ENCODE measurements around the gene KCTD21. TPM values are rescaled to one million over a fixed set of nuclear protein-coding genes. Genes with fewer than 3 reads are reported as not detected.
"Not testable (repeated sequence)": the region's sequence is repeated elsewhere in the genome, so short reads cannot be mapped to it uniquely, and the experiment has no call there.

KCTD21 gene
- total RNA-seq, 1 experiment from 2014 or later = 9.4 TPM

DNA sequence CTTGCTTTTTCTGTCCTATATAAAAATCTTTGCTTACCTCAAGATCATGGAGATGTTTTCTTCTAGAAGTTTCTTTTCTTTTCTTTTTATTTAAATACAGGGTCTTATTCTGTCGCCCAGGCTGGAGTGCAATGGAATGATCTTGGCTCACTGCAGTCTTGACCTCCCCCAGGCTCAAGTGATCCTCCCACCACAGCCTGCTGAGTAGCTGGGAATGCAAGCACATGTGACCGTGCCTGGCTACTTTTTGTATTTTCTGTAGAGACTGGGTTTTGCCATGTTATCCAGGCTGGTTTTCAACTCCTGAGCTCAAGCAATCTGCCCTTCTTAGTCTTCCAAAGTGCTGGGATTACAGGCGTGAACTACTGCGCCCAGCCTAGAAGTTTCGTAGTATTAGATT lies 45.6 kb upstream of the KCTD21 start:
- CTCF ChIA-PET = no interaction called here

GRCh38 chr11:78233046-78233445 lies 44.6 kb upstream of the KCTD21 start:
- H3K79me2 ChIP-seq (ENCODE audit: low read length); H3K36me3 ChIP-seq (ENCODE audit: low read depth, low read length); H2AFZ ChIP-seq (ENCODE audit: low read length); BruUV-seq (replicated peaks); POLR2A ChIA-PET (ENCODE audit: unreplicated experiment); H3K9me3 ChIP-seq (ENCODE audit: low read length); H3K27me3 ChIP-seq (ENCODE audit: low read length); H3K4me2 ChIP-seq (ENCODE audit: low read length); H3K4me3 ChIP-seq (ENCODE audit: low read length); CTCF ChIA-PET; H3K27ac ChIP-seq (ENCODE audit: low read length); H3K9ac ChIP-seq (ENCODE audit: low read length); DNase-seq; H3K9me2 ChIP-seq (replicated peaks; ENCODE audit: low read length); H4K20me1 ChIP-seq (ENCODE audit: low read length); ATAC-seq; H3F3A ChIP-seq (ENCODE audit: low read length, unreplicated experiment): not testable (repeated sequence)
- intact Hi-C loops (cut with micrococcal nuclease) = loop anchor here (10.0 kb wide), 2 partner anchors 82 to 112 kb away; no protein-coding TSS in a partner anchor
- H3K4me1 ChIP-seq (ENCODE audit: insufficient read depth, low read length) = peaks cover 11% of the 10 kb centered on the region

More for the DNA sequence above, 45.6 kb upstream of the KCTD21 start:
- no peaks in the 10 kb centered on the region for H3K27me3 ChIP-seq (ENCODE audit: low read length)
- no peaks in the 10 kb centered on the region for H3K36me3 ChIP-seq (ENCODE audit: low read depth, low read length)
- no peaks in the 10 kb centered on the region for H4K20me1 ChIP-seq (ENCODE audit: low read length)
- H3K4me2 ChIP-seq (ENCODE audit: low read length) = no peak overlapping the region
- H2AFZ ChIP-seq (ENCODE audit: low read length) = no peak overlapping the region
- H3K9ac ChIP-seq (ENCODE audit: low read length) = no peak overlapping the region
- H3K9me3 ChIP-seq (ENCODE audit: low read length) = no peaks in the 10 kb centered on the region
- ATAC-seq (no peak), DNase-seq (no peak)
- H3K9me2 ChIP-seq (replicated peaks; ENCODE audit: low read length) = no peaks in the 10 kb centered on the region
- no peak overlapping the region for H3K27ac ChIP-seq (ENCODE audit: low read length)
- H3F3A ChIP-seq (ENCODE audit: low read length, unreplicated experiment) = no peaks in the 10 kb centered on the region
- peaks cover 11% of the 10 kb centered on the region for H3K4me1 ChIP-seq (ENCODE audit: insufficient read depth, low read length)
- H3K4me3 ChIP-seq (ENCODE audit: low read length) = no peak overlapping the region
- POLR2A ChIA-PET (ENCODE audit: unreplicated experiment) = no interaction called here
- no peaks in the 10 kb centered on the region for H3K79me2 ChIP-seq (ENCODE audit: low read length)
- intact Hi-C loops (cut with micrococcal nuclease) = loop anchor here (10.0 kb wide), 2 partner anchors 81 to 111 kb away; no protein-coding TSS in a partner anchor
- no TSS peak for BruUV-seq (replicated peaks)
- TF ChIP-seq EZH2 (IDR thresholded peaks at IDR 0.05; ENCODE audit: low read length, unreplicated experiment) (no peak), EZH2phosphoT487 (IDR thresholded peaks at IDR 0.05; ENCODE audit: borderline replicate concordance, low read length) (no peak), CTCF (conservative IDR thresholded peaks at IDR 0.05; ENCODE audit: low read depth, low read length) (no peak)

- no peaks in the 10 kb centered on the region for H3K9me3 ChIP-seq (ENCODE audit: low read length)
- H3K27me3 ChIP-seq (ENCODE audit: low read length) = no peaks in the 10 kb centered on the region
- H2AFZ ChIP-seq (ENCODE audit: low read length) = no peak overlapping the region
- H3K79me2 ChIP-seq (ENCODE audit: low read length) = no peaks in the 10 kb centered on the region
- peak; percentile 62; the same call in 1 of the 2 replicates for ATAC-seq
- intact Hi-C loops (cut with micrococcal nuclease) = loop anchor here (10.0 kb wide), 2 partner anchors 83 to 113 kb away; no protein-coding TSS in a partner anchor
- no TSS peak for BruUV-seq (replicated peaks)
- no peaks in the 10 kb centered on the region for H3F3A ChIP-seq (ENCODE audit: low read length, unreplicated experiment)
- no peaks in the 10 kb centered on the region for H4K20me1 ChIP-seq (ENCODE audit: low read length)
- ChIA-PET POLR2A (ENCODE audit: unreplicated experiment) (no interaction called here), CTCF (interaction anchor here (0.6 to 1.0 kb wide), 2 partner anchors 172 to 186 kb away, joined by 3 read pairs; partner anchors contain the start of gene GAB2)
- no peaks in the 10 kb centered on the region for H3K9me2 ChIP-seq (replicated peaks; ENCODE audit: low read length)
- no peak for TF ChIP-seq EZH2phosphoT487 (IDR thresholded peaks at IDR 0.05; ENCODE audit: borderline replicate concordance, low read length)
- no peak for TF ChIP-seq CTCF (conservative IDR thresholded peaks at IDR 0.05; ENCODE audit: low read depth, low read length)
- no peak for TF ChIP-seq EZH2 (IDR thresholded peaks at IDR 0.05; ENCODE audit: low read length, unreplicated experiment)
- peaks cover 11% of the 10 kb centered on the region for H3K4me1 ChIP-seq (ENCODE audit: insufficient read depth, low read length)
- H3K36me3 ChIP-seq (ENCODE audit: low read depth, low read length) = no peaks in the 10 kb centered on the region
- DNase-seq = peak; percentile 67
- no peak overlapping the region for H3K4me2 ChIP-seq (ENCODE audit: low read length)
- no peak overlapping the region for H3K9ac ChIP-seq (ENCODE audit: low read length)
- H3K27ac ChIP-seq (ENCODE audit: low read length) = no peak overlapping the region
- H3K4me3 ChIP-seq (ENCODE audit: low read length) = no peak overlapping the region
Measured at GRCh38 chr11:78231962-78232501, 43.6 kb upstream of the KCTD21 start.
